SKM-1 (cell line): ENCODE measurements around the gene EMID1.
A peak's percentile ranks its signal among the peaks of the same experiment; 100 is the strongest.

Source experiments
- DNase-seq: peaks from one replicate; lab custom pipeline; 2025; ENCODE audit not compliant: unreplicated experiment; lab: John Stamatoyannopoulos, UW

Gene EMID1

GRCh38 chr22:29194184-29194583, 11.5 kb upstream of the EMID1 start:
- DNase-seq: no peak

GRCh38 chr22:29195118-29195963, 10.4 kb upstream of the EMID1 start:
- DNase-seq: no peak

GRCh38 chr22:29195964-29196666, 9.6 kb upstream of the EMID1 start:
- no peak for DNase-seq

GRCh38 chr22:29197096-29197495, 8.6 kb upstream of the EMID1 start:
- no peak for DNase-seq

GRCh38 chr22:29198240-29198639, 7.5 kb upstream of the EMID1 start:
- DNase-seq: no peak

- DNase-seq: no peak
These were observed 5.8 kb upstream of the EMID1 start for GRCh38 chr22:29199702-29200400.

- DNase-seq: no peak
These were observed 4.8 kb upstream of the EMID1 start for GRCh38 chr22:29200901-29201300.

GRCh38 chr22:29201782-29202181, 3.9 kb upstream of the EMID1 start:
- no peak for DNase-seq

- peak; percentile 41 for DNase-seq
These were observed 3.2 kb upstream of the EMID1 start for GRCh38 chr22:29202212-29203192.

- no peak for DNase-seq
These were observed 1.9 kb upstream of the EMID1 start for GRCh38 chr22:29203488-29204454.

GRCh38 chr22:29204455-29205183, 1.1 kb upstream of the EMID1 start:
- no peak for DNase-seq

GRCh38 chr22:29205252-29205593, 473 bp upstream of the EMID1 start:
- no peak for DNase-seq

- DNase-seq: no peak
These were observed 911 bp downstream of the EMID1 start for GRCh38 chr22:29206372-29207242.

GRCh38 chr22:29207243-29207550, 1.5 kb downstream of the EMID1 start:
- no peak for DNase-seq

- no peak for DNase-seq
These were observed 2.1 kb downstream of the EMID1 start for GRCh38 chr22:29207562-29208501.

GRCh38 chr22:29208502-29208862, 2.8 kb downstream of the EMID1 start:
- no peak for DNase-seq
